Cardiac muscle cell (in vitro differentiated cells and primary cell): ENCODE measurements around the gene PTPN7. TPM values are rescaled to one million over a fixed set of nuclear protein-coding genes. Genes with fewer than 3 reads are reported as not detected.

Source experiments
- DNase-seq, 2 donors: peaks; one replicate each; pipeline versions ENCODE4 v3.0.0 to v3.0.0-alpha.2; 2010 to 2017; ENCODE audit warnings: low read depth in 1 of 2, low spot score in 1 of 2
- H3K27ac ChIP-seq: fragments of 200-600 bp; sonication (generic); 2 replicates; pipeline ENCODE4 v1.5.1; 2016
- H3K27me3 ChIP-seq: fragments of 200-600 bp; sonication (generic); 2 replicates; pipeline ENCODE4 v1.6.0; 2016; ENCODE audit warnings: control low read depth
- H3K36me3 ChIP-seq: fragments of 200-600 bp; sonication (generic); 2 replicates; pipeline ENCODE4 v1.5.1; 2016; ENCODE audit warnings: control low read depth
- H3K4me1 ChIP-seq: fragments of 200-600 bp; sonication (generic); 2 replicates; pipeline ENCODE4 v1.8.1; 2017; ENCODE audit warnings: low read depth, mild to moderate bottlenecking, mixed run types
- H3K4me3 ChIP-seq: fragments of 200-600 bp; sonication (generic); 2 replicates; pipeline ENCODE4 v1.5.1; 2016; ENCODE audit warnings: mild to moderate bottlenecking
- H3K9me3 ChIP-seq: fragments of 200-600 bp; sonication (generic); 2 replicates; pipeline ENCODE4 v1.5.1; 2017; ENCODE audit warnings: low read depth, mild to moderate bottlenecking, control low read depth
- CTCF ChIP-seq: IDR thresholded peaks from 2 replicates; pipeline ENCODE4 v1.5.1; 2012; ENCODE audit warnings: low read depth, mild to moderate bottlenecking, low read length
- polyA plus RNA-seq: library from polyadenylated mRNA; unstranded; fragments of >200 nt; fragmentation: Nextera tagmentation; extraction: Ambion mirVana; gene quantifications from 2 replicates; pipeline ENCODE4 v1.2.1, GENCODE V29; 2016
- total RNA-seq: library from RNA; depleted of rRNA; stranded (reverse); fragments of >200 nt; gene quantifications from 2 replicates; pipeline ENCODE4 v1.2.3, GENCODE V29; 2016

PTPN7 gene
- total and polyA plus RNA-seq, 2 experiments from 2014 or later, result not detected

DNA sequence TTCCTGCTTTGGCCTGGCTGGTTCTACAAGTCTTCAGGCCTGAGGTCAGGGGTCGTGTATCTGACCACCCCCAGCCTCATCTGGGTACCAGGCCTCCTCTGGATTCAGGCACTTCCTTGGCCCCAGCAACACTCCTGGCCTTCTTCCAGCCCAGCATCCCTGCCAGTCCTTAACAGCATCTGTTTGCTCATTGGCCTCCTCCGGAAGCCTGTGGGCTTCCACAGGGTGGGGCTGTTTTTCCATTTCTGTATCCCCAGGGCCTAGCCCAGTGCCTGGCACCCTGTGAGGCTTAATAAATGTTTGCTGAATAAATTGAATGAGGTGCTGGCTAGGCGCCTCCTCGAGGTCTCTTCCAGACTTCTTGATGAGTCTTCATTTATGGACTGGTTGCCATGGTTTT, 59.2 kb downstream of the PTPN7 start:
- Histone ChIP-seq H3K9me3 (no peaks in the 10 kb centered on the region), H3K27ac (no peak overlapping the region), H3K36me3 (no peaks in the 10 kb centered on the region), H3K4me3 (no peak overlapping the region), H3K4me1 (peaks cover 9% of the 10 kb centered on the region), H3K27me3 (no peaks in the 10 kb centered on the region)
- TF ChIP-seq CTCF, result no peak
- DNase-seq, result no peak

Other genes with a start within 250 kb of the PTPN7 start
- 48.3 and 75.6 TPM in 2 replicates for gene LMOD1, start 214.1 kb downstream of the PTPN7 start, total RNA-seq
- 27.4 and 47.9 TPM in 2 replicates for gene LMOD1, start 214.1 kb downstream of the PTPN7 start, polyA plus RNA-seq
- gene TIMM17A, start 205.1 kb downstream of the PTPN7 start, total RNA-seq, result 32.9 and 37.4 TPM in 2 replicates
- 88.7 and 110 TPM in 2 replicates for gene TIMM17A, start 205.1 kb downstream of the PTPN7 start, polyA plus RNA-seq
- 56.6 and 60.4 TPM in 2 replicates for gene RNPEP, start 178.0 kb downstream of the PTPN7 start, total RNA-seq
- 52.6 and 66.0 TPM in 2 replicates for gene RNPEP, start 178.0 kb downstream of the PTPN7 start, polyA plus RNA-seq
- 27.7 and 28.7 TPM in 2 replicates for gene ELF3, start 150.0 kb downstream of the PTPN7 start, total RNA-seq
- 22.6 and 35.2 TPM in 2 replicates for gene ELF3, start 150.0 kb downstream of the PTPN7 start, polyA plus RNA-seq
- gene GPR37L1, start 37.7 kb downstream of the PTPN7 start, total RNA-seq, result not detected in 2 replicates
- gene GPR37L1, start 37.7 kb downstream of the PTPN7 start, polyA plus RNA-seq, result 0.79 TPM in 1 of 2 replicates, not detected in the other
- 42.1 and 42.5 TPM in 2 replicates for gene ARL8A, start 15.9 kb downstream of the PTPN7 start, total RNA-seq
- 45.3 and 49.1 TPM in 2 replicates for gene ARL8A, start 15.9 kb downstream of the PTPN7 start, polyA plus RNA-seq
- gene LGR6, start 33.2 kb upstream of the PTPN7 start, total RNA-seq, result not detected in 2 replicates
- 0.16 TPM in 1 of 2 replicates, not detected in the other for gene LGR6, start 33.2 kb upstream of the PTPN7 start, polyA plus RNA-seq
- gene UBE2T, start 181.3 kb upstream of the PTPN7 start, total RNA-seq, result 24.0 and 39.2 TPM in 2 replicates
- gene UBE2T, start 181.3 kb upstream of the PTPN7 start, polyA plus RNA-seq, result 35.2 and 84.0 TPM in 2 replicates
- gene PPP1R12B, start 188.1 kb upstream of the PTPN7 start, total RNA-seq, result 203 and 340 TPM in 2 replicates
- gene PPP1R12B, start 188.1 kb upstream of the PTPN7 start, polyA plus RNA-seq, result 109 and 156 TPM in 2 replicates